GM12878 (cell line): Measurements from ENCODE around the gene EME2. TPM values are rescaled to one million over a fixed set of nuclear protein-coding genes. Genes with fewer than 3 reads are reported as not detected.

Experiments used
- ATAC-seq: fragments of 200-7000 bp; cut with Tn5 transposase; 3 replicates; pipeline ENCODE4 v1.9.1; 2020; ENCODE audit warnings: mild to moderate bottlenecking, moderate library complexity
- BruUV-seq: library from RNA; stranded (reverse); fragments of 400-500 nt; replicated peaks from 2 replicates; lab custom pipeline; 2021; lab: Mats Ljungman, UMichigan
- CTCF ChIA-PET: fragments of 300-600 bp; sonication (Branson Sonifier 250); formaldehyde crosslinking; extraction: SDS; loops from one replicate; lab custom pipeline; 2021; ENCODE audit warnings: inconsistent platforms; lab: Yijun Ruan, JAX
- POLR2A ChIA-PET: fragments of 350-600 bp; formaldehyde crosslinking; extraction: SDS; loops from one replicate; lab custom pipeline; 2021; ENCODE audit warnings: inconsistent platforms; lab: Charles Lee
- RAD21 ChIA-PET: fragments of 300-600 bp; sonication (Branson Sonifier 250); formaldehyde crosslinking; loops from one replicate; lab custom pipeline; 2023; ENCODE audit warnings: antibody characterized with exemption; ENCODE audit not compliant: unreplicated experiment; lab: Charles Lee
- SMC1A ChIA-PET: fragments of 300-600 bp; sonication (Branson Sonifier 250); formaldehyde crosslinking; loops from one replicate; lab custom pipeline; 2023; ENCODE audit not compliant: unreplicated experiment, uncharacterized antibody; lab: Charles Lee
- DNase-seq: peaks from one replicate; pipeline ENCODE4 v3.0.0-alpha.2; 2011; ENCODE audit warnings: low read depth, low spot score
- FAIRE-seq: peaks from 3 replicates; lab custom pipeline; 2011; peaks lifted over from hg19 to GRCh38; lab: Jason Lieb, UNC
- H2AFZ ChIP-seq: 2 replicates; pipeline ENCODE4 v1.6.0; 2011; ENCODE audit warnings: low read depth, low read length, control low read depth; ENCODE audit not compliant: control insufficient read depth
- H3K27ac ChIP-seq: 2 replicates; pipeline ENCODE4 v1.5.1; 2011; ENCODE audit warnings: control low read depth; ENCODE audit not compliant: control insufficient read depth, insufficient read depth
- H3K27me3 ChIP-seq, 2 experiments: replicated peaks in 1 of 2; 2 replicates each; pipeline versions ENCODE4 v1.6.0 to v1.6.1; 2011; ENCODE audit warnings: low read length in 1 of 2; ENCODE audit not compliant: control insufficient read depth in 2 of 2, insufficient read depth in 2 of 2
- H3K36me3 ChIP-seq, 2 experiments: 2 replicates each; pipeline ENCODE4 v1.5.1; 2011; ENCODE audit warnings: low read length in 1 of 2; ENCODE audit not compliant: control insufficient read depth in 2 of 2, insufficient read depth in 2 of 2
- H3K4me1 ChIP-seq: 2 replicates; pipeline ENCODE4 v1.6.1; 2011; ENCODE audit warnings: mild to moderate bottlenecking, low read length, moderate library complexity, mixed read lengths; ENCODE audit not compliant: control insufficient read depth, insufficient read depth
- H3K4me2 ChIP-seq: 2 replicates; pipeline ENCODE4 v1.6.0; 2011; ENCODE audit warnings: control low read depth; ENCODE audit not compliant: control insufficient read depth, insufficient read depth
- H3K4me3 ChIP-seq: fragments of 200-600 bp; sonication (generic); 2 replicates; pipeline ENCODE4 v1.5.1; 2016
- H3K79me2 ChIP-seq: 2 replicates; pipeline ENCODE4 v1.6.0; 2011; ENCODE audit warnings: low read length; ENCODE audit not compliant: control insufficient read depth, insufficient read depth
- H3K9ac ChIP-seq: 2 replicates; pipeline ENCODE4 v1.8.0; 2011; ENCODE audit warnings: low read length, control low read depth, mixed read lengths; ENCODE audit not compliant: control insufficient read depth, insufficient read depth
- H3K9me3 ChIP-seq: replicated peaks from 3 replicates; pipeline ENCODE4 v1.5.1; 2011; ENCODE audit warnings: mild to moderate bottlenecking, low read length; ENCODE audit not compliant: control insufficient read depth, insufficient read depth
- H4K20me1 ChIP-seq: 2 replicates; pipeline ENCODE4 v1.6.0; 2011; ENCODE audit not compliant: control insufficient read depth, insufficient read depth
- CTCF ChIP-seq, 3 experiments: IDR thresholded peaks in 2 of 3; conservative IDR thresholded peaks in 1 of 3; 2 replicates each; pipeline ENCODE4 v1.5.1; 2011; ENCODE audit warnings: low read depth in 3 of 3, low read length in 3 of 3, mild to moderate bottlenecking in 3 of 3, control low read depth in 2 of 3, moderate library complexity in 2 of 3, inconsistent platforms in 1 of 3, mixed read lengths in 1 of 3; ENCODE audit not compliant: control insufficient read depth in 2 of 3, insufficient read depth in 1 of 3; ENCODE audit errors: extremely low read depth in 1 of 3
- JUNB ChIP-seq: IDR thresholded peaks from 2 replicates; pipeline ENCODE4 v1.6.1; 2016; ENCODE audit warnings: antibody characterized with exemption, mild to moderate bottlenecking
- NFIC ChIP-seq: IDR thresholded peaks from 2 replicates; pipeline ENCODE4 v1.6.1; 2012; ENCODE audit warnings: low read depth, mild to moderate bottlenecking, inconsistent platforms, low read length, moderate library complexity
- RAD21 ChIP-seq: IDR thresholded peaks from 2 replicates; pipeline ENCODE4 v1.6.1; 2011; ENCODE audit warnings: mild to moderate bottlenecking, low read depth, low read length, moderate library complexity; ENCODE audit not compliant: insufficient read depth
- SPI1 ChIP-seq: IDR thresholded peaks from 2 replicates; pipeline ENCODE4 v1.6.1; 2011; ENCODE audit warnings: low read depth, mild to moderate bottlenecking, low read length, moderate library complexity, borderline replicate concordance; ENCODE audit not compliant: insufficient read depth
- WGBS: methylation state at CpG from one replicate; pipeline ENCODE4 v1.1.6; 2016; ENCODE audit warnings: low lambda C conversion rate; ENCODE audit not compliant: insufficient replicate concordance, insufficient coverage; ENCODE audit errors: missing lambda C conversion rate; 5-methylcytosine and 5-hydroxymethylcytosine counted together
- in situ Hi-C: fragments of 300-500 bp; cut with MboI; formaldehyde crosslinking; loops from 9 replicates; pipeline ENCODE4 v1.14.3; 2018; ENCODE audit warnings: mixed read lengths
- intact Hi-C: fragments of 100-400 bp; cut with micrococcal nuclease; formaldehyde crosslinking; loops from one replicate; pipeline ENCODE4 v1.14.2; 2022; ENCODE audit not compliant: unreplicated experiment
- polyA plus RNA-seq, 11 experiments: library from polyadenylated mRNA; depleted of rRNA in 4 of 11; unstranded in 6 of 11; stranded (reverse) in 5 of 11; fragments of >200 nt; fragmentation: Nextera tagmentation in 4 of 11; fragmentation: Illumina TruSeq in 1 of 11; extraction: Ambion mirVana in 4 of 11; extraction: Trizol in 1 of 11; gene quantifications; 1 replicate in 1 of 11; 2 replicates in 10 of 11; pipeline versions ENCODE4 v1.2.1 to v1.2.3, GENCODE V29; 2011 to 2016; ENCODE audit warnings: inconsistent platforms in 2 of 11, missing spikeins in 2 of 11, low read depth in 1 of 11
- total RNA-seq, 4 experiments: library from RNA; depleted of rRNA in 3 of 4; stranded (reverse); fragments of >200 nt in 3 of 4; fragmentation: Illumina TruSeq in 1 of 4; extraction: Trizol in 1 of 4; gene quantifications; 2 replicates each; pipeline versions ENCODE4 v1.2.1 to v1.2.3, GENCODE V29; 2013 to 2021
- TF ChIP-seq, protein P1 (sequence below): IDR thresholded peaks from 2 replicates; pipeline ENCODE4 v1.6.1; 2011; ENCODE audit warnings: borderline replicate concordance, low read depth, mild to moderate bottlenecking, moderate library complexity, low read length; ENCODE audit not compliant: insufficient read depth, poor library complexity, severe bottlenecking

The EME2 gene
- total and polyA plus RNA-seq, 10 of the 15 experiments (the other 5 are each of a cell fraction or from before 2014, with no cell fraction given): 0.29 to 16.9 (median 4.1) TPM

DNA sequence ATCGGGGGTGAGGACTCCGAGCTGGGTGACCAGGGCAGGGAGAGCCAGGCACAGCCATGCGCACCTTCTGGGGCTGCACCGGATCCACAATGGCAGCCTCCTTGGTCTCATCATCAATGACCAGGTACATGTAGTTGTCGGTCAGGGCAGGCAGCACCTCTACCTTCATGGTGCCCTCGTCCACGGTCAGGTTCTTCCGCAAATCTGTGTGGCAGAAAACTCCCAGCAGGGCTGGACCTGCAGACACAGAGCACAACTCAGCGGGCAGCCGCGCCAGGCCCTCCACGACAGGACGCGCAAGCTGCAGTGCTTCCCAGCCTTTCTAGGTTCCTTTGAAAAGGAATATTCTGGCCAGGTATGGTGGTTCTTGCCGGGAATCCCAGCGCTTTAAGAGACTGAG lies 50.2 kb downstream of the EME2 start:
- RAD21 ChIA-PET: no interaction called here
- no peak overlapping the region for H3K4me3 ChIP-seq
- no peaks in the 10 kb centered on the region for H4K20me1 ChIP-seq
- intact Hi-C loops (no loop called here), in situ Hi-C loops (no loop called here)
- no peaks in the 10 kb centered on the region for H3K36me3 ChIP-seq
- H3K4me1 ChIP-seq: no peaks in the 10 kb centered on the region
- no peak overlapping the region for H2AFZ ChIP-seq
- DNase-seq (no peak), ATAC-seq (no peak), FAIRE-seq (no peak)
- H3K4me2 ChIP-seq: no peak overlapping the region
- CTCF ChIA-PET: no interaction called here
- H3K9me3 ChIP-seq: no peaks in the 10 kb centered on the region
- WGBS: 89% methylated on average over 16 of the region's 16 CpGs
- H3K27me3 ChIP-seq: no peaks in the 10 kb centered on the region
- no peak overlapping the region for H3K9ac ChIP-seq
- H3K27ac ChIP-seq: no peak overlapping the region
- BruUV-seq: no TSS peak
- TF ChIP-seq, protein P1, sequence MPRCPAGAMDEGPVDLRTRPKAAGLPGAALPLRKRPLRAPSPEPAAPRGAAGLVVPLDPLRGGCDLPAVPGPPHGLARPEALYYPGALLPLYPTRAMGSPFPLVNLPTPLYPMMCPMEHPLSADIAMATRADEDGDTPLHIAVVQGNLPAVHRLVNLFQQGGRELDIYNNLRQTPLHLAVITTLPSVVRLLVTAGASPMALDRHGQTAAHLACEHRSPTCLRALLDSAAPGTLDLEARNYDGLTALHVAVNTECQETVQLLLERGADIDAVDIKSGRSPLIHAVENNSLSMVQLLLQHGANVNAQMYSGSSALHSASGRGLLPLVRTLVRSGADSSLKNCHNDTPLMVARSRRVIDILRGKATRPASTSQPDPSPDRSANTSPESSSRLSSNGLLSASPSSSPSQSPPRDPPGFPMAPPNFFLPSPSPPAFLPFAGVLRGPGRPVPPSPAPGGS: no peak
- TF ChIP-seq JUNB: no peak
- no peak for TF ChIP-seq NFIC
- peaks cover 8% of the 10 kb centered on the region for H3K79me2 ChIP-seq
- POLR2A ChIA-PET: interaction anchor here (0.6 kb wide), 1 partner anchor 34 kb away, joined by 8 read pairs; no protein-coding TSS in a partner anchor
- SMC1A ChIA-PET: interaction anchor here (0.8 kb wide), 1 partner anchor 402 kb away, joined by 3 read pairs; no protein-coding TSS in a partner anchor

DNA sequence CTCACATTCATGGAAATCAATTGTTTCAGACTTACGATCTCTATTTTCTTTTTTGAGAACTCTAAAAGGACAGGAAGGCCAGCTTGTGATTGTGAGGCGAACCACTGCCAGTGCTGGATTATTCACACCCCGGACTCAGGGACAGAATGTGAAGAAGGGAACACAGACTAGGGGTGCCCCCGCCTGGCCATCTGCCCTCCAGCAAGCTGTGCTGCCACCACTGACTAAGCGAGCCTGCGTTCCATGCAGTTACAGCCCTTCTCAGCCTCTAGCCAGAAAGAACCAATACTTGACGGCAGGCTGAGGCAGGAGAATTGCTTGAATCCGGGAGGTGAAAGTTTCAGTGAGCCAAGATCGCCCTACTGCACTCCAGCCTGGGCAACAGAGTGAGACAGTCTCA lies 51.2 kb downstream of the EME2 start:
- no peak overlapping the region for H3K4me3 ChIP-seq
- CTCF ChIA-PET: interaction anchor here (1.1 to 1.2 kb wide), 2 partner anchors 43 to 52 kb away, joined by 3 read pairs; no protein-coding TSS in a partner anchor
- in situ Hi-C loops (no loop called here), intact Hi-C loops (no loop called here)
- TF ChIP-seq SPI1: no peak
- TF ChIP-seq RAD21: peak; percentile 28
- peak; percentile 27 to 43 (median 43); a peak in 4 of 6 replicates for TF ChIP-seq CTCF (IDR thresholded peaks at IDR 0.05 in 2 of 3, conservative IDR thresholded peaks at IDR 0.05 in 1 of 3; ENCODE audit: control insufficient read depth in 2 of 3, extremely low read depth in 1 of 3, insufficient read depth in 1 of 3, low read depth in 3 of 3, low read length in 3 of 3)
- ATAC-seq (peak; percentile 14; the same call in 2 of the 3 replicates), DNase-seq (no peak), FAIRE-seq (no peak)
- no peaks in the 10 kb centered on the region for H3K9me3 ChIP-seq
- no peak overlapping the region for H3K4me2 ChIP-seq
- no peaks in the 10 kb centered on the region for H3K27me3 ChIP-seq
- SMC1A ChIA-PET: interaction anchor here (0.8 to 1.6 kb wide), 2 partner anchors 41 to 403 kb away, joined by 3 read pairs; partner anchors contain the start of genes NUBP2 and SPSB3
- no peak overlapping the region for H3K9ac ChIP-seq
- no peaks in the 10 kb centered on the region for H3K4me1 ChIP-seq
- peaks cover 17% of the 10 kb centered on the region for H3K79me2 ChIP-seq
- no peak overlapping the region for H2AFZ ChIP-seq
- no TSS peak for BruUV-seq
- RAD21 ChIA-PET: interaction anchor here (1.5 kb wide), 1 partner anchor 41 kb away, joined by 6 read pairs; the partner anchor contains the start of genes NUBP2 and SPSB3
- 28% methylated on average over 9 of the region's 9 CpGs for WGBS
- no peaks in the 10 kb centered on the region for H3K36me3 ChIP-seq
- POLR2A ChIA-PET: no interaction called here
- H4K20me1 ChIP-seq: no peaks in the 10 kb centered on the region
- no peak overlapping the region for H3K27ac ChIP-seq
